Endothelial cell of umbilical vein (primary cell): ENCODE data around the gene ITGB1. TPM values are rescaled to one million over a fixed set of nuclear protein-coding genes. Genes with fewer than 3 reads are reported as not detected.
A peak's percentile ranks its signal among the peaks of the same experiment; 100 is the strongest.

ENCODE experiments used
- BruUV-seq: library from RNA; stranded (reverse); fragments of 400-500 nt; replicated peaks from 2 replicates; lab custom pipeline; 2021; lab: Mats Ljungman, UMichigan
- CTCF ChIA-PET: fragments of 300-600, 350-600 bp; sonication (Branson Sonifier 250); formaldehyde crosslinking; loops from one replicate; lab custom pipeline; 2021; ENCODE audit warnings: antibody characterized with exemption, inconsistent platforms; lab: Charles Lee
- POLR2A ChIA-PET: fragments of 300-600, 350-600 bp; sonication (Branson Sonifier 250); formaldehyde crosslinking; loops from one replicate; lab custom pipeline; 2021; ENCODE audit warnings: antibody characterized with exemption, inconsistent platforms; lab: Charles Lee
- DNase-seq: peaks from one replicate; pipeline ENCODE4 v3.0.0-alpha.2; 2011; ENCODE audit warnings: low read depth, low spot score
- FAIRE-seq: peaks from 2 replicates; lab custom pipeline; 2011; peaks lifted over from hg19 to GRCh38; lab: Jason Lieb, UNC
- H2AFZ ChIP-seq: 2 replicates; pipeline ENCODE4 v1.6.0; 2012; ENCODE audit warnings: low read depth, low read length, control low read depth, inconsistent platforms
- H3K27ac ChIP-seq: 2 replicates; pipeline ENCODE4 v1.5.1; 2011; ENCODE audit warnings: low read depth, mild to moderate bottlenecking, control low read depth, low read length, moderate library complexity; ENCODE audit not compliant: insufficient read depth
- H3K27me3 ChIP-seq, 2 experiments: 2 replicates each; pipeline versions ENCODE4 v1.6.0 to v1.6.1; 2011; ENCODE audit warnings: low read length in 2 of 2, mixed read lengths in 1 of 2; ENCODE audit not compliant: control insufficient read depth in 2 of 2, insufficient read depth in 2 of 2
- H3K36me3 ChIP-seq, 2 experiments: 2 replicates in 1 of 2; 3 replicates in 1 of 2; pipeline ENCODE4 v1.5.1; 2011; ENCODE audit warnings: low read length in 2 of 2, mild to moderate bottlenecking in 1 of 2, moderate library complexity in 1 of 2; ENCODE audit not compliant: control insufficient read depth in 2 of 2, insufficient read depth in 2 of 2; ENCODE audit errors: extremely low read depth in 1 of 2
- H3K4me1 ChIP-seq: 3 replicates; pipeline ENCODE4 v1.5.1; 2011; ENCODE audit warnings: mild to moderate bottlenecking, low read length; ENCODE audit not compliant: control insufficient read depth, insufficient read depth; ENCODE audit errors: extremely low read depth
- H3K4me2 ChIP-seq: 2 replicates; pipeline ENCODE4 v1.6.1; 2011; ENCODE audit warnings: low read length, control low read depth, mixed read lengths; ENCODE audit not compliant: insufficient read depth
- H3K4me3 ChIP-seq, 3 experiments: fragments of 200-600 bp in 1 of 3; sonication (generic), shearing (Covaris generic) in 1 of 3; replicated peaks in 1 of 3; 2 replicates each; pipeline ENCODE4 v1.5.1; 2011 to 2016; ENCODE audit warnings: control low read depth in 3 of 3, low read length in 3 of 3, mild to moderate bottlenecking in 2 of 3, inconsistent platforms in 1 of 3, low read depth in 1 of 3, moderate library complexity in 1 of 3; ENCODE audit not compliant: insufficient read depth in 1 of 3
- H3K79me2 ChIP-seq: 2 replicates; pipeline ENCODE4 v1.6.0; 2012; ENCODE audit warnings: low read length, inconsistent platforms; ENCODE audit not compliant: control insufficient read depth, insufficient read depth
- H3K9ac ChIP-seq: replicated peaks from 2 replicates; pipeline ENCODE3; 2011; ENCODE audit warnings: low read length, control low read depth; ENCODE audit not compliant: insufficient read depth; ENCODE audit errors: extremely low read depth
- H3K9me1 ChIP-seq: replicated peaks from 3 replicates; pipeline ENCODE4 v1.6.0; 2011; ENCODE audit warnings: mild to moderate bottlenecking, low read length; ENCODE audit not compliant: control insufficient read depth, insufficient read depth; ENCODE audit errors: extremely low read depth
- H3K9me3 ChIP-seq: replicated peaks from 2 replicates; pipeline ENCODE4 v1.5.1; 2012; ENCODE audit warnings: low read length, inconsistent platforms; ENCODE audit not compliant: control insufficient read depth, insufficient read depth
- H4K20me1 ChIP-seq: replicated peaks from 2 replicates; pipeline ENCODE3; 2011; ENCODE audit warnings: mild to moderate bottlenecking, low read length; ENCODE audit not compliant: control insufficient read depth, insufficient read depth; ENCODE audit errors: extremely low read depth
- CTCF ChIP-seq, 2 donors: IDR thresholded peaks; 1 replicate in 1 of 2; 2 replicates in 1 of 2; pipeline ENCODE4 v1.5.1; 2011; ENCODE audit warnings: low read length in 2 of 2, mild to moderate bottlenecking in 2 of 2, moderate library complexity in 2 of 2, control low read depth in 1 of 2, inconsistent platforms in 1 of 2, low read depth in 1 of 2; ENCODE audit not compliant: insufficient read depth in 1 of 2; ENCODE audit errors: extremely low read depth in 1 of 2
- EZH2 ChIP-seq: IDR thresholded peaks from 2 replicates; pipeline ENCODE4 v1.6.1; 2012; ENCODE audit warnings: borderline replicate concordance, low read depth, mild to moderate bottlenecking, moderate library complexity, low read length, inconsistent platforms; ENCODE audit not compliant: severe bottlenecking
- FOS ChIP-seq: IDR thresholded peaks from 2 replicates; pipeline ENCODE4 v1.6.1; 2011; ENCODE audit warnings: mild to moderate bottlenecking, low read length, moderate library complexity, borderline replicate concordance; ENCODE audit not compliant: insufficient read depth
- GATA2 ChIP-seq: IDR thresholded peaks from 2 replicates; pipeline ENCODE4 v1.7.0; 2011; ENCODE audit warnings: low read depth, mild to moderate bottlenecking, moderate library complexity, mixed read lengths, low read length; ENCODE audit not compliant: insufficient read length, insufficient read depth
- JUN ChIP-seq: IDR thresholded peaks from 2 replicates; pipeline ENCODE4 v1.6.1; 2011; ENCODE audit warnings: borderline replicate concordance, low read depth; ENCODE audit not compliant: insufficient read length, insufficient read depth
- MAX ChIP-seq: IDR thresholded peaks from 2 replicates; pipeline ENCODE4 v1.6.1; 2011; ENCODE audit not compliant: insufficient read depth, insufficient read length
- MYC ChIP-seq: IDR thresholded peaks from one replicate; pipeline ENCODE4 v1.6.1; 2011; ENCODE audit warnings: mild to moderate bottlenecking, low read depth, low read length
- POLR2A ChIP-seq: IDR thresholded peaks from 2 replicates; pipeline ENCODE4 v1.6.1; 2012; ENCODE audit warnings: low read depth, mild to moderate bottlenecking, control low read depth, low read length
- POLR2AphosphoS5 ChIP-seq: IDR thresholded peaks from 2 replicates; pipeline ENCODE4 v1.6.1; 2012; ENCODE audit warnings: low read depth, mild to moderate bottlenecking, control low read depth, low read length, moderate library complexity; ENCODE audit not compliant: insufficient read depth
- dilution Hi-C: fragments of 300-500 bp; cut with MboI; formaldehyde crosslinking; loops from one replicate; pipeline ENCODE4 v1.15.0; 2019; ENCODE audit warnings: low sequenced_read_pairs; ENCODE audit not compliant: extremely low pct_ligation_motif_present
- intact Hi-C: fragments of 100-400 bp; cut with micrococcal nuclease; formaldehyde crosslinking; loops from one replicate; pipeline ENCODE4 v1.10.0; 2022
- polyA plus RNA-seq, 4 experiments: library from polyadenylated mRNA; depleted of rRNA in 3 of 4; stranded (reverse) in 3 of 4; unstranded in 1 of 4; fragments of >200 nt; gene quantifications; 2 replicates each; pipeline versions ENCODE4 v1.2.1 to v1.2.3, GENCODE V29; 2011 to 2012; ENCODE audit warnings: missing spikeins in 1 of 4
- total RNA-seq: library from RNA; stranded (reverse); gene quantifications from 2 replicates; pipeline ENCODE4 v1.2.3, GENCODE V29; 2021

The ITGB1 gene
- total and polyA plus RNA-seq, 2 donors (not counting 3 experiments of a cell fraction or from before 2014, with no cell fraction given): 424 to 1,147 TPM

GRCh38 chr10:32982293-32982709, 24.3 kb upstream of the ITGB1 start:
- dilution Hi-C loops (no loop called here), intact Hi-C loops (loop anchor here (5.0 kb wide), 1 partner anchor 270 kb away; no protein-coding TSS in a partner anchor)
- Histone ChIP-seq H2AFZ (no peak overlapping the region), H3K79me2 (no peaks in the 10 kb centered on the region), H3K9me3 (no peaks in the 10 kb centered on the region), H3K4me1 (peaks cover 67% of the 10 kb centered on the region), H4K20me1 (no peaks in the 10 kb centered on the region), H3K4me2 (peak overlapping the region; percentile 19), H3K9me1 (no peaks in the 10 kb centered on the region), H3K27ac (peak overlapping the region; percentile 90), H3K9ac (peak overlapping the region; percentile 82), H3K27me3 (no peaks in the 10 kb centered on the region), H3K36me3 (no peaks in the 10 kb centered on the region), H3K4me3 (no peak overlapping the region)
- POLR2A ChIA-PET: interaction anchor here (0.8 to 3.5 kb wide), 4 partner anchors 20 to 28 kb away, joined by 3 to 28 read pairs (median 14); no protein-coding TSS in a partner anchor
- FAIRE-seq (peak; percentile 31), DNase-seq (peak; percentile 62)
- BruUV-seq: no TSS peak
- TF ChIP-seq FOS (peak; percentile 65), MAX (no peak), MYC (no peak)
- CTCF ChIA-PET: interaction anchor here (0.9 to 4.4 kb wide), 6 partner anchors 8 to 27 kb away, joined by 3 to 31 read pairs (median 6); no protein-coding TSS in a partner anchor

- ChIA-PET CTCF (interaction anchor here (0.9 to 4.4 kb wide), 8 partner anchors 8 to 27 kb away, joined by 3 to 31 read pairs (median 6); no protein-coding TSS in a partner anchor), POLR2A (interaction anchor here (2.4 to 3.5 kb wide), 3 partner anchors 20 to 27 kb away, joined by 17 to 28 read pairs (median 21); no protein-coding TSS in a partner anchor)
- H3K36me3 ChIP-seq: no peaks in the 10 kb centered on the region
- no peaks in the 10 kb centered on the region for H3K9me1 ChIP-seq
- intact Hi-C loops (loop anchor here (2.0 to 5.0 kb wide), 2 partner anchors 43 to 271 kb away; no protein-coding TSS in a partner anchor), dilution Hi-C loops (no loop called here)
- H3K79me2 ChIP-seq: no peaks in the 10 kb centered on the region
- H3K9me3 ChIP-seq: no peaks in the 10 kb centered on the region
- no peaks in the 10 kb centered on the region for H4K20me1 ChIP-seq
- H3K27ac ChIP-seq: peak overlapping the region; percentile 90
- H3K27me3 ChIP-seq: no peaks in the 10 kb centered on the region
- FAIRE-seq: peak; percentile 85
- peaks cover 66% of the 10 kb centered on the region for H3K4me1 ChIP-seq
- H3K4me3 ChIP-seq: peak overlapping the region in 1 of 3 experiments; percentile 28
- TF ChIP-seq FOS: no peak
- TF ChIP-seq MYC: no peak
- TF ChIP-seq POLR2AphosphoS5: peak; percentile 69
- no peak for TF ChIP-seq CTCF (IDR thresholded peaks at IDR 0.05; ENCODE audit: extremely low read depth in 1 of 2, insufficient read depth in 1 of 2, low read depth in 1 of 2, low read length in 2 of 2)
- TF ChIP-seq POLR2A: no peak
- TF ChIP-seq EZH2: no peak
- TF ChIP-seq MAX: no peak
- peak; percentile 86 for TF ChIP-seq GATA2
- peak; percentile 63 for TF ChIP-seq JUN
- peak overlapping the region; percentile 19 for H3K4me2 ChIP-seq
- no peak overlapping the region for H2AFZ ChIP-seq
- peak; percentile 95 for DNase-seq
- H3K9ac ChIP-seq: peak overlapping the region; percentile 82
- no TSS peak for BruUV-seq
These were observed 23.7 kb upstream of the ITGB1 start for GRCh38 chr10:32981760-32982159.
